Measurements from ENCODE around the gene TARS3.

TARS3 gene

GRCh38 chr15:101614761-101615160 is 109.5 kb downstream of the TARS3 start:
- H3K27ac ChIP-seq (replicated peaks) = no peak overlapping the region
- no peaks in the 10 kb centered on the region for H3K27me3 ChIP-seq (ENCODE audit: insufficient read depth, poor library complexity, severe bottlenecking)
- no peak for TF ChIP-seq GABPA (IDR thresholded peaks at IDR 0.05; ENCODE audit: low read depth)
- no peak for TF ChIP-seq SPI1 (IDR thresholded peaks at IDR 0.05; ENCODE audit: borderline replicate concordance, low read depth)
- no peak for TF ChIP-seq CTCF (IDR thresholded peaks at IDR 0.05; ENCODE audit: insufficient read depth, low read length)
- TF ChIP-seq REST (IDR thresholded peaks at IDR 0.05; ENCODE audit: insufficient replicate concordance, low read depth) = no peak
- no peak for TF ChIP-seq POLR2AphosphoS5 (IDR thresholded peaks at IDR 0.05; ENCODE audit: low read depth)
- no peak overlapping the region for H3K4me3 ChIP-seq (replicated peaks; ENCODE audit: insufficient read depth, low read length)
- no peak for DNase-seq (ENCODE audit: low read depth in 1 of 2, low spot score in 1 of 2)

GRCh38 chr15:101614001-101614585 is 110.2 kb downstream of the TARS3 start:
- DNase-seq (ENCODE audit: low read depth in 1 of 2, low spot score in 1 of 2) = no peak
- no peaks in the 10 kb centered on the region for H3K27me3 ChIP-seq (ENCODE audit: insufficient read depth, poor library complexity, severe bottlenecking)
- H3K27ac ChIP-seq (replicated peaks) = no peak overlapping the region
- TF ChIP-seq GABPA (IDR thresholded peaks at IDR 0.05; ENCODE audit: low read depth) = no peak
- no peak for TF ChIP-seq SPI1 (IDR thresholded peaks at IDR 0.05; ENCODE audit: borderline replicate concordance, low read depth)
- no peak overlapping the region for H3K4me3 ChIP-seq (replicated peaks; ENCODE audit: insufficient read depth, low read length)

- Histone ChIP-seq H3K27ac (replicated peaks) (no peak overlapping the region), H3K27me3 (ENCODE audit: insufficient read depth, poor library complexity, severe bottlenecking) (no peaks in the 10 kb centered on the region), H3K4me3 (replicated peaks; ENCODE audit: insufficient read depth, low read length) (no peak overlapping the region)
- TF ChIP-seq CTCF (IDR thresholded peaks at IDR 0.05; ENCODE audit: insufficient read depth, low read length) = no peak
- TF ChIP-seq POLR2AphosphoS5 (IDR thresholded peaks at IDR 0.05; ENCODE audit: low read depth) = no peak
- no peak for TF ChIP-seq REST (IDR thresholded peaks at IDR 0.05; ENCODE audit: insufficient replicate concordance, low read depth)
- no peak for TF ChIP-seq SPI1 (IDR thresholded peaks at IDR 0.05; ENCODE audit: borderline replicate concordance, low read depth)
- no peak for TF ChIP-seq GABPA (IDR thresholded peaks at IDR 0.05; ENCODE audit: low read depth)
- DNase-seq (ENCODE audit: low read depth in 1 of 2, low spot score in 1 of 2) = no peak
Observed at GRCh38 chr15:101613130-101614000, 110.9 kb downstream of the TARS3 start.

GRCh38 chr15:101612676-101613075 is 111.6 kb downstream of the TARS3 start:
- TF ChIP-seq SPI1 (IDR thresholded peaks at IDR 0.05; ENCODE audit: borderline replicate concordance, low read depth) (no peak), CTCF (IDR thresholded peaks at IDR 0.05; ENCODE audit: insufficient read depth, low read length) (no peak), POLR2AphosphoS5 (IDR thresholded peaks at IDR 0.05; ENCODE audit: low read depth) (no peak)
- H3K4me3 ChIP-seq (replicated peaks; ENCODE audit: insufficient read depth, low read length) = no peak overlapping the region
- DNase-seq (ENCODE audit: low read depth in 1 of 2, low spot score in 1 of 2) = no peak
- H3K27me3 ChIP-seq (ENCODE audit: insufficient read depth, poor library complexity, severe bottlenecking) = no peaks in the 10 kb centered on the region
- no peak overlapping the region for H3K27ac ChIP-seq (replicated peaks)

Measured in HL-60 (cell line).